KG1 (cell line): ENCODE results near the gene CCR5AS.
A peak's percentile ranks its signal among the peaks of the same experiment; 100 is the strongest.

Experiments used
- DNase-seq: peaks from one replicate; lab custom pipeline; 2025; lab: John Stamatoyannopoulos, UW

CCR5AS gene

DNA sequence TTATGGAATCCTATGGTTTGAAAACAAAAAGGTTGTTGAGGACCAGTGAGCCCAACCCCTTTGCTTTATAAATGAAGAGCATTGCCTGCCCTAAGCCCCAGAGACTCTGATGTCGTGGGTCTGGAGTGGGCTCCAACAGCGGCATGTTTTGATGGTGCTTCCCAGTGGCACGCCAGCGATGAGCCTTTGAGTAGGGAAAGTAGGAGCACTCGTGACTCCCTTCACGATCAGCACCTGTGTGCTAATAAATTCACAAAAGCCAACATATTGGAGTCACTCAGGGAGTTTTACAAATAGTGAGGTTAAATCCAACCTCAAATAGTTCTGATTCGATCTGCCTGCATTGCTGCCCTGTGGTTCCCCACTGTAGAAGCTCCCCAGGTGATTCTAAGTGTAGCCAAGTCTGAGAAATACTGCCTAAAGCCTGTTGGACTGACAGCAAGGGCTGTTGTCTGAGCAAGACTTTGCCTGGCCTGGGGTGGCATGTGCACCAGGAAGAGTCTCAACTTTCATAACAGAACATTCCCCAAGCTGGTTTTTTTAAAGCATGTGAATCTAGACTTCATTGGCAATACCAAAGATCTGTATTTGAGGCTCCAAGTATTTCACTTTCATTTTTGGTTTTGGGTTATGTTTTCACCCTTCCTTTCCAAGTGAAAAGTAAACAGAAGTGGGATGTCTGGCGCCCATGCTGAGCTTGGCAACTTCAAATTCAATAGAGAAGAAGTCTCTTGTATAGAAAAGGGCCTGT lies 26.2 kb downstream of the CCR5AS start:
- no peak for DNase-seq

DNA sequence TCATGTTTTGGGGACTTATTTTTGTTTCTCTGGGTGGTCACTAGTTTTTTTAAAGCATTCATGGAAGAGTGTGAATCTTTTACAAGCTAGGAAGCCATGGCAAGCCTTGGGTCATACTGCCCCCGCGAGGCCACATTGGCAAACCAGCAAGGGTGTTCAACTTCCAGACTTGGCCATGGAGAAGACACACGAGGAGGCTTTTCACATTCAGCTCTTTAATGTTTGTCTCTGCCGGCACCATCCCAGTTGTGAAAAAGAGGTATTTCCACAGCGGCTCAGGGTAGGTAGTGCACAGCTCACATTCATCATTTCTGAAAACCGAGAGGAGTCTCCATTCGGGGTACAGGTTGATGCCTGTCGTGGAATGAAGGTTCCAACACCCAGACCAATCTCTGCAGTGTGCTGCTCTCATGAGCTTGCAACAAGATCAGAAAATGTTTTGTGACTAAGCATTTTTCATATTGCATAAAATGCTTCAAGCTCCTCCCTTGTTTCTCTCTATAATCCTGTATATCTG lies 28.4 kb downstream of the CCR5AS start:
- peak; percentile 75 for DNase-seq

DNA sequence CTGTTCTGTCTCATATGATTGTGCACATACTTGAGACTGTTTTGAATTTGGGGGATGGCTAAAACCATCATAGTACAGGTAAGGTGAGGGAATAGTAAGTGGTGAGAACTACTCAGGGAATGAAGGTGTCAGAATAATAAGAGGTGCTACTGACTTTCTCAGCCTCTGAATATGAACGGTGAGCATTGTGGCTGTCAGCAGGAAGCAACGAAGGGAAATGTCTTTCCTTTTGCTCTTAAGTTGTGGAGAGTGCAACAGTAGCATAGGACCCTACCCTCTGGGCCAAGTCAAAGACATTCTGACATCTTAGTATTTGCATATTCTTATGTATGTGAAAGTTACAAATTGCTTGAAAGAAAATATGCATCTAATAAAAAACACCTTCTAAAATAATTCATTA lies 31.1 kb downstream of the CCR5AS start:
- no peak for DNase-seq

DNA sequence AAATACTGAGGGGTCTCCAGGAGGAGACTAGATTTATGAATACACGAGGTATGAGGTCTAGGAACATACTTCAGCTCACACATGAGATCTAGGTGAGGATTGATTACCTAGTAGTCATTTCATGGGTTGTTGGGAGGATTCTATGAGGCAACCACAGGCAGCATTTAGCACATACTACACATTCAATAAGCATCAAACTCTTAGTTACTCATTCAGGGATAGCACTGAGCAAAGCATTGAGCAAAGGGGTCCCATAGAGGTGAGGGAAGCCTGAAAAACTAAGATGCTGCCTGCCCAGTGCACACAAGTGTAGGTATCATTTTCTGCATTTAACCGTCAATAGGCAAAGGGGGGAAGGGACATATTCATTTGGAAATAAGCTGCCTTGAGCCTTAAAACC lies 31.6 kb downstream of the CCR5AS start:
- DNase-seq = no peak

- no peak for DNase-seq
Measured at GRCh38 chr3:46374755-46375154, 32.1 kb downstream of the CCR5AS start.

GRCh38 chr3:46372492-46373359 lies 34.1 kb downstream of the CCR5AS start:
- peak; percentile 63 for DNase-seq

GRCh38 chr3:46371519-46372340 lies 35.1 kb downstream of the CCR5AS start:
- DNase-seq = no peak

DNA sequence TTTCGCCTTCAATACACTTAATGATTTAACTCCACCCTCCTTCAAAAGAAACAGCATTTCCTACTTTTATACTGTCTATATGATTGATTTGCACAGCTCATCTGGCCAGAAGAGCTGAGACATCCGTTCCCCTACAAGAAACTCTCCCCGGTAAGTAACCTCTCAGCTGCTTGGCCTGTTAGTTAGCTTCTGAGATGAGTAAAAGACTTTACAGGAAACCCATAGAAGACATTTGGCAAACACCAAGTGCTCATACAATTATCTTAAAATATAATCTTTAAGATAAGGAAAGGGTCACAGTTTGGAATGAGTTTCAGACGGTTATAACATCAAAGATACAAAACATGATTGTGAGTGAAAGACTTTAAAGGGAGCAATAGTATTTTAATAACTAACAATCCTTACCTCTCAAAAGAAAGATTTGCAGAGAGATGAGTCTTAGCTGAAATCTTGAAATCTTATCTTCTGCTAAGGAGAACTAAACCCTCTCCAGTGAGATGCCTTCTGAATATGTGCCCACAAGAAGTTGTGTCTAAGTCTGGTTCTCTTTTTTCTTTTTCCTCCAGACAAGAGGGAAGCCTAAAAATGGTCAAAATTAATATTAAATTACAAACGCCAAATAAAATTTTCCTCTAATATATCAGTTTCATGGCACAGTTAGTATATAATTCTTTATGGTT lies 35.9 kb downstream of the CCR5AS start, which contains the start of gene CCR5:
TSS of gene CCR5 (plus strand) at position 108 of the 680 bp plus-strand sequence. CDS start 1,957 bp downstream, outside the sequence.
- DNase-seq = peak; percentile 49

GRCh38 chr3:46369675-46370132 lies 37.2 kb downstream of the CCR5AS start:
- DNase-seq = no peak

- no peak for DNase-seq
Measured at GRCh38 chr3:46369151-46369550, 37.7 kb downstream of the CCR5AS start.

DNA sequence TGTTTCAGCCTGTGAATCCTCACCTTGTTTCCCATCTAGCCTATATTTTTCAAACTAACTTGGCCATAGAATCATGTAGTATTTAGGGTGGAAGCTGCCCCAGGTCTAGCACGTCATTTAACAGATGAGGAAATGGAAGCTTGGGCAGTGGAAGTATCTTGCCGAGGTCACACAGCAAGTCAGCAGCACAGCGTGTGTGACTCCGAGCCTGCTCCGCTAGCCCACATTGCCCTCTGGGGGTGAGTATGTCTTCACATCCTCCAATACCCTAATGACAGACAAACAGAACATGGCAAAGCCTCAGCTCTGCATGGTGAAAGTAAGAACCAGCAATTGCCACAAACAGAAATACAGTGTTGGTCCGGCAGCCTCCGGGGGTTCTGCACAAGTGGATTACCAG lies 38.3 kb downstream of the CCR5AS start:
- peak; percentile 29 for DNase-seq

DNA sequence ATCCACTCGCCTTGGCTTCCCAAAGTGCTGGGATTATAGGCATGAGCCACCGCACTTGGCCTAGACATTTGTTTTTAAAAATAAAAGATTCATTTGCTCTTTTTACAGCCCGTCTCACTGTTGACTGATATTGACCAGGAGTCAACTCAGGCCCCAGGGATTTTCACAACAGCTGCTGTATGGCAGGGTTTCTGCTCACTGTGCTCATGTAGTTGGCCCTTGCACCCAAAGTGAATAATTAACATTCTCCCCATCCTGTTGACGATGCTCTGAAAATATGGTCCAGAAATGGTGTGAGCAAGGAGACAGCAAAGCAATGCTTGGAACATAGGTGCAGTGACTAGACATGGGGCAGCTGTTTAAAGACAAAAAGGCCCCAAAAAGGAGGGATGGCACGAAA lies 39.1 kb downstream of the CCR5AS start:
- DNase-seq = no peak

- no peak for DNase-seq
Measured at GRCh38 chr3:46365737-46366524, 40.9 kb downstream of the CCR5AS start.

GRCh38 chr3:46365041-46365440 lies 41.8 kb downstream of the CCR5AS start:
- no peak for DNase-seq

GRCh38 chr3:46361408-46362283 lies 45.2 kb downstream of the CCR5AS start:
- DNase-seq = no peak

- DNase-seq = no peak
Measured at GRCh38 chr3:46360907-46361306, 46.0 kb downstream of the CCR5AS start.

DNA sequence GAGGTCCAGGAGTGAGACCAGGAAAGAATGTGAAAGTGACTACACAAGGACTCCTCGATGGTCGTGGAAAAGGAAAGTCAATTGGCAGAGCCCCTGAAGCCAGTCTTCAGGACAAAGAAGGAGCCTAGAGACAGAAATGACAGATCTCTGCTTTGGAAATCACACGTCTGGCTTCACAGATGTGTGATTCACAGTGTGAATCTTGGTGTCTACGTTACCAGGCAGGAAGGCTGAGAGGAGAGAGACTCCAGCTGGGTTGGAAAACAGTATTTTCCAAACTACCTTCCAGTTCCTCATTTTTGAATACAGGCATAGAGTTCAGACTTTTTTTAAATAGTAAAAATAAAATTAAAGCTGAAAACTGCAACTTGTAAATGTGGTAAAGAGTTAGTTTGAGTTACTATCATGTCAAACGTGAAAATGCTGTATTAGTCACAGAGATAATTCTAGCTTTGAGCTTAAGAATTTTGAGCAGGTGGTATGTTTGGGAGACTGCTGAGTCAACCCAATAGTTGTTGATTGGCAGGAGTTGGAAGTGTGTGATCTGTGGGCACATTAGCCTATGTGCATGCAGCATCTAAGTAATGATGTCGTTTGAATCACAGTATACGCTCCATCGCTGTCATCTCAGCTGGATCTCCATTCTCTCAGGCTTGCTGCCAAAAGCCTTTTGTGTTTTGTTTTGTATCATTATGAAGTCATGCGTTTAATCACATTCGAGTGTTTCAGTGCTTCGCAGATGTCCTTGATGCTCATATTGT lies 47.0 kb downstream of the CCR5AS start:
- DNase-seq = no peak

GRCh38 chr3:46358466-46358865 lies 48.4 kb downstream of the CCR5AS start:
- no peak for DNase-seq

DNA sequence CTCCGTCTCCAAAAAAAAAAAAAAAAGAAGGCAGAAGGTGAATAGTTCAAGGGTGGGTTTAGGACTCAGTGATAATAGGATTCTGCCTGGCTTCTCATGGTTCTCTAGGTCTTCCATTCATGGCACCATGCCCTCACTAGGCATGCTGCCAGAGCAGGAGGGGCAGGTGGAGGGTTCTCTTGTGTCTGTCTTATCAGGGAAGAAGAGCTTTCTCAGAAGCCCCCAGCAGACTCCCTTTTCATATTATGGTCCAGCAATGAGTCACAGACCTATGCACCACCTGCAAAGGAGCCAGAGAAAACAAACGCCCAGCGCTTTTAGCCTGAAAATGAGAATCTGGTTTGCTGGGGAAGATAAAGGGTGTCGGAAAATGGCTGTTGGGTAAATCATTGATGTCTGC lies 50.0 kb downstream of the CCR5AS start:
- DNase-seq = no peak
